Mesendoderm (in vitro differentiated cells): ENCODE data around the gene RBM10.

Source experiments
- DNase-seq: peaks from one replicate; pipeline ENCODE4 v3.0.0; 2013
- H2AK5ac ChIP-seq: 2 replicates; pipeline ENCODE4 v1.6.1; 2013; ENCODE audit warnings: low read length, inconsistent platforms
- H2BK120ac ChIP-seq: 2 replicates; pipeline ENCODE4 v1.6.1; 2013; ENCODE audit warnings: low read depth, mild to moderate bottlenecking, low read length, moderate library complexity, mixed read lengths
- H2BK15ac ChIP-seq: replicated peaks from 2 replicates; pipeline ENCODE4 v1.6.1; 2013; ENCODE audit warnings: low read depth, mild to moderate bottlenecking, moderate library complexity
- H2BK5ac ChIP-seq: 2 replicates; pipeline ENCODE4 v1.6.1; 2013; ENCODE audit warnings: low read length, inconsistent platforms
- H3K18ac ChIP-seq: 2 replicates; pipeline ENCODE4 v1.6.1; 2013; ENCODE audit warnings: mild to moderate bottlenecking, low read length, mixed read lengths
- H3K23ac ChIP-seq: one replicate; pipeline ENCODE4 v1.6.1; 2013; ENCODE audit warnings: low read length
- H3K27ac ChIP-seq: 2 replicates; pipeline ENCODE4 v1.5.1; 2013; ENCODE audit warnings: low read depth, mild to moderate bottlenecking, inconsistent platforms, low read length, moderate library complexity
- H3K27me3 ChIP-seq: 2 replicates; pipeline ENCODE4 v1.6.1; 2013; ENCODE audit warnings: low read length, control low read depth, mild to moderate bottlenecking, inconsistent platforms; ENCODE audit not compliant: insufficient read depth, poor library complexity
- H3K36me3 ChIP-seq: 2 replicates; pipeline ENCODE4 v1.6.1; 2013; ENCODE audit warnings: low read length, inconsistent platforms; ENCODE audit not compliant: control insufficient read depth, insufficient read depth
- H3K4ac ChIP-seq: one replicate; pipeline ENCODE4 v1.6.1; 2013; ENCODE audit warnings: low read depth, mild to moderate bottlenecking, low read length, moderate library complexity
- H3K4me1 ChIP-seq: 2 replicates; pipeline ENCODE4 v1.6.1; 2013; ENCODE audit warnings: low read depth, low read length, inconsistent platforms; ENCODE audit not compliant: control insufficient read depth
- H3K4me2 ChIP-seq: 2 replicates; pipeline ENCODE4 v1.6.1; 2013; ENCODE audit warnings: low read length
- H3K4me3 ChIP-seq: 2 replicates; pipeline ENCODE4 v1.5.1; 2013; ENCODE audit warnings: mild to moderate bottlenecking, low read length
- H3K56ac ChIP-seq: one replicate; pipeline ENCODE4 v1.6.1; 2013; ENCODE audit warnings: low read length
- H3K79me1 ChIP-seq: 2 replicates; pipeline ENCODE4 v1.6.1; 2013; ENCODE audit warnings: low read length, inconsistent platforms
- H3K79me2 ChIP-seq: 2 replicates; pipeline ENCODE4 v1.6.1; 2013; ENCODE audit warnings: mild to moderate bottlenecking, low read length; ENCODE audit not compliant: control insufficient read depth, insufficient read depth
- H3K9ac ChIP-seq: 2 replicates; pipeline ENCODE4 v1.6.1; 2013; ENCODE audit warnings: low read length, inconsistent platforms
- H4K5ac ChIP-seq: one replicate; pipeline ENCODE4 v1.6.1; 2013; ENCODE audit warnings: low read length
- H4K8ac ChIP-seq: one replicate; pipeline ENCODE4 v1.6.1; 2013; ENCODE audit warnings: low read depth, mild to moderate bottlenecking, control low read depth, low read length, moderate library complexity
- WGBS: extraction: QIAGEN DNeasy Blood & Tissue Kit; methylation state at CpG from one replicate; pipeline ENCODE4 v1.1.7; 2013; ENCODE audit warnings: low lambda C conversion rate, missing lambda C conversion rate; ENCODE audit not compliant: insufficient coverage; ENCODE audit errors: extremely low coverage; 5-methylcytosine and 5-hydroxymethylcytosine counted together

RBM10 gene

DNA sequence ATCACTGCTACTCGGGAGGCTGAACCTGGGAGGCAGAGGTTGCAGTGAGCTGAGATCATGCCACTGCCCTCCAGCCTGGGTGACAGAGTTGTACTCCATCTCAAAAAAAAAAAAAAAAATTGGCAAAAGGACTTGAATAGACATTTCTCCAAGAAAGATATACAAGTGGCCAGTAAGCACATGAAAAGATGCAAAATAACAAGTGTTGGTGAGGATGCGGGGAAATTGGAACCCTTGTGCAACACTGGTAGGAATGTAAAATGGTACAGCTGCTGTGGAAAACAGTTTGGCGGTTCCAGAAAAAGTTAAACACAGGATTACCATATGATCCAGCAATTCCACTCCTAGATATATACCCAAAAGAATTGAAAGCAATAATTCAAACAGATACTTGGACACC lies 19.4 kb downstream of the RBM10 start:
- Histone ChIP-seq H2BK120ac (no peak overlapping the region), H4K5ac (no peak overlapping the region), H3K79me1 (no peaks in the 10 kb centered on the region), H3K36me3 (no peaks in the 10 kb centered on the region), H3K23ac (no peak overlapping the region), H2AK5ac (no peak overlapping the region), H3K56ac (no peak overlapping the region), H3K4me2 (no peak overlapping the region), H3K79me2 (no peaks in the 10 kb centered on the region), H3K4me1 (no peaks in the 10 kb centered on the region), H2BK15ac (no peak overlapping the region), H3K4me3 (no peak overlapping the region), H3K27me3 (no peaks in the 10 kb centered on the region), H2BK5ac (no peak overlapping the region), H3K4ac (no peak overlapping the region), H3K27ac (no peak overlapping the region), H3K18ac (no peak overlapping the region), H4K8ac (no peak overlapping the region), H3K9ac (no peak overlapping the region)
- no peak for DNase-seq
- no CpG with 5 or more reads among the region's 3 CpGs for WGBS

DNA sequence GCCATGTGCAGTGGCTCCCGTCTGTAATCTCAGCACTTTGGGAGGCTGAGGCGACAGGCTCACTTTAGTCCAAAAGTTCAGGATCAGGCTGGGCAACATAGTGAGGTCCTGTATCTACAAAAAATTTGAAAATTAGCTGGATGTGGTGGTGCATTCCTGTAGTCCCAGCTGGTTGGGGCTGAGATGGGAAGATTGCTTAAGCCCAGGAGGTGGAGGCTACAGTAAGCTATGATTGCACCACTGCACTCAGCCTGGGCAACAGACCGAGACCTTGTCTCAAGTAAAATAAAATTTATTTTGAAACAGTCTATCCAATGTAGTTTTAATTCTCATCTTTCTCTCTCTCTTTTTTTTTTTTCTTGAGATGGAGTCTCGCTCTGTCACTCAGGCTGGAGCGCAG lies 21.1 kb downstream of the RBM10 start:
- Histone ChIP-seq H3K4me3 (no peak overlapping the region), H3K4me2 (no peak overlapping the region), H3K27ac (no peak overlapping the region), H2BK120ac (no peak overlapping the region), H2AK5ac (no peak overlapping the region), H2BK5ac (no peak overlapping the region), H3K79me2 (no peaks in the 10 kb centered on the region), H3K36me3 (no peaks in the 10 kb centered on the region), H2BK15ac (no peak overlapping the region), H4K8ac (no peak overlapping the region), H3K56ac (no peak overlapping the region), H3K18ac (no peak overlapping the region), H3K27me3 (no peaks in the 10 kb centered on the region), H3K9ac (no peak overlapping the region), H3K79me1 (no peaks in the 10 kb centered on the region), H3K4me1 (no peaks in the 10 kb centered on the region), H3K4ac (no peak overlapping the region), H3K23ac (no peak overlapping the region), H4K5ac (no peak overlapping the region)
- DNase-seq, result no peak
- no CpG with 5 or more reads among the region's 5 CpGs for WGBS

DNA sequence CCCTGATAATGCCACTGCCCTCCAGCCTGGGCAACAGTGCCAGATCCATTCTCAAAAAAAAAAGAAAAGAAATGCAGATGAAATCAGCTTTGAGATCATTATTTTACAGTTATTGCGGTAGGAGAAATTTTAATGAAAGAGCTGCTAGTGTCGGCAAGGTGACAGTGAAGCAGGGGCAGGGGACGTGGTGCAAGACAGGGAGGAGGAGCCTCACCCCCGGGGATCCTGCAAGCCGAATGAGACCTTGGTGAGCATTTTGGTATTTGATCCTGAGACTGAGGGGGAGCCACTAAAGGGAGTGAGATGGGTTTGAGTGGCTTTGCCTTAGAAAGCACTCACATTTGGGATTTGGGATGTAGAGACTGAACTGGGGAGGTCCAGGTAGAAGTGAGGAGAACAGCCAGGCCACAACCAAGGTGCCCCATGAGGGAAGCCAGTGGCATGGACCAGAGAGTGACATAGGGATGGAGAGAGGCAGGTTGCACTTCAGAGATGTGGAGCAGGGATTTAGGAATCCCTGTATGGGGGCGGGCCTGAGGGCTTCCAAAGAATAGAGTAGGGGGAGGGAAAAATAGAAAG lies 23.6 kb downstream of the RBM10 start:
- no peak overlapping the region for H3K18ac ChIP-seq
- H3K79me1 ChIP-seq, result no peaks in the 10 kb centered on the region
- WGBS, result no CpG with 5 or more reads among the region's 6 CpGs
- no peak overlapping the region for H3K4me2 ChIP-seq
- H3K4me1 ChIP-seq, result no peaks in the 10 kb centered on the region
- H3K27ac ChIP-seq, result no peak overlapping the region
- H3K79me2 ChIP-seq, result no peaks in the 10 kb centered on the region
- H3K23ac ChIP-seq, result no peak overlapping the region
- no peak overlapping the region for H2BK15ac ChIP-seq
- no peak overlapping the region for H4K5ac ChIP-seq
- no peak overlapping the region for H3K4ac ChIP-seq
- H2BK120ac ChIP-seq, result no peak overlapping the region
- no peak overlapping the region for H2AK5ac ChIP-seq
- no peak overlapping the region for H3K9ac ChIP-seq
- H2BK5ac ChIP-seq, result no peak overlapping the region
- H3K27me3 ChIP-seq, result no peaks in the 10 kb centered on the region
- no peak overlapping the region for H3K56ac ChIP-seq
- no peak overlapping the region for H4K8ac ChIP-seq
- H3K36me3 ChIP-seq, result no peaks in the 10 kb centered on the region
- H3K4me3 ChIP-seq, result no peak overlapping the region
- no peak for DNase-seq

DNA sequence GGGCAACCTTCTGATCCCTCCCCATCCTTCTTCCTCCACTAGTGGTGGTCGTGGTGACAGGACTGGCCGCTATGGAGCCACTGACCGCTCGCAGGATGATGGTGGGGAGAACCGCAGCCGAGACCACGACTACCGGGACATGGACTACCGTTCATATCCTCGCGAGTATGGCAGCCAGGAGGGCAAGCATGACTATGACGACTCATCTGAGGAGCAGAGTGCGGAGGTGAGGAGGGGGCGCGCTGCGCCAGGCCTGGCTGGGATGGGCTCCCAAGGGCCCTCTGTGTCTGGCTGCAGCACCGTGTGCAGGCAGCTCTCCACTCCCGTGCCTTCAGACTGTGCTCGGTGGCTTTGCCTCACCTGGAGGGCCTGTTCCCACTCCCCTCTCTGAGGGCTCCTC lies 24.3 kb downstream of the RBM10 start:
- H3K27ac ChIP-seq, result no peak overlapping the region
- no peak overlapping the region for H3K4me2 ChIP-seq
- no peaks in the 10 kb centered on the region for H3K4me1 ChIP-seq
- H2BK15ac ChIP-seq, result no peak overlapping the region
- no CpG with 5 or more reads among the region's 19 CpGs for WGBS
- H3K79me2 ChIP-seq, result no peaks in the 10 kb centered on the region
- no peak overlapping the region for H3K4ac ChIP-seq
- no peak overlapping the region for H3K18ac ChIP-seq
- DNase-seq, result no peak
- no peak overlapping the region for H3K9ac ChIP-seq
- H3K23ac ChIP-seq, result no peak overlapping the region
- H3K27me3 ChIP-seq, result no peaks in the 10 kb centered on the region
- no peaks in the 10 kb centered on the region for H3K79me1 ChIP-seq
- no peak overlapping the region for H4K5ac ChIP-seq
- H3K36me3 ChIP-seq, result no peaks in the 10 kb centered on the region
- no peak overlapping the region for H3K56ac ChIP-seq
- H2BK5ac ChIP-seq, result no peak overlapping the region
- no peak overlapping the region for H4K8ac ChIP-seq
- H3K4me3 ChIP-seq, result no peak overlapping the region
- H2AK5ac ChIP-seq, result no peak overlapping the region
- H2BK120ac ChIP-seq, result no peak overlapping the region

DNA sequence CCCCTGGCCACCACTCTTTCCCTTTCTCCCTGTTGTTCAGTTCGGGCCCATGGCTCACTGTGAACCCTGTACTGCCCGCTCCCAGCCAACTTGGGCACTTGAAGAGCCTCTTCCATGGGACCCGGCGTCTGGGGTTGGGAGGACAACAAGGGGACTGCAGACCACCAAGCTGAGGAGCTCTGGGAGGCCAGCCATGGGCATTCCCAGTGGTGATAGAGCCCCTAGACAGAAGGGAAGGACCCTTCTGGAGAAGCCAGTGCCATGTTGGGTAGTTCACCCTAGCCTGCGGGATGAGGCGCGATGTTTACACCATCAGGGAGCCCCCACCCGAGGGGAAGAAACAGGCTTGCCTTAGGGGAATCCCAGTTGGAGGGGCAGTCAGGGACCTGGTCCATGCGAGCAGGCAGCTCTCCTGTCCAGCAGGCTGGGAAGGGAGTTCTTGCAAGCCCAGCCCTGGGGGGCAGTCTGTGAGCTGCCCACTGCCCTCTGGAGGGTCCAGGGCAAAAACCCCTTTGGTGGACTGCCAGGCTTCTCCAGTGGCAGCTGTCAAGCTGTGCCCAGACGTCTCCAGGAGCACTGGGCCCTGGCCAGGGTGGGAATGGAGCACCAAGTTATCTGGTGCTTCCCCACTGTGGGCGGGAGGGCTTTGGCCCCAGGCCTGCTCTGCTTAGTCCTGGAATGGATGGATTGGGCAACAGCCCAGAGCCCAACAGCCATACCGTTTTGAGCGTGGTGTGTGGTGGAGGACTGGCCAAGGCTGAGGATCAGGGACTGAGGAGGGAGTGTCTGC lies 24.9 kb downstream of the RBM10 start:
- Histone ChIP-seq H4K8ac (no peak overlapping the region), H3K56ac (no peak overlapping the region), H3K18ac (no peak overlapping the region), H2BK120ac (no peak overlapping the region), H3K9ac (no peak overlapping the region), H3K4me3 (no peak overlapping the region), H3K79me1 (no peaks in the 10 kb centered on the region), H2BK15ac (no peak overlapping the region), H2AK5ac (no peak overlapping the region), H3K79me2 (no peaks in the 10 kb centered on the region), H4K5ac (no peak overlapping the region), H3K27me3 (no peaks in the 10 kb centered on the region), H3K36me3 (no peaks in the 10 kb centered on the region), H2BK5ac (no peak overlapping the region), H3K23ac (no peak overlapping the region), H3K4me1 (no peaks in the 10 kb centered on the region), H3K4ac (no peak overlapping the region), H3K4me2 (no peak overlapping the region), H3K27ac (no peak overlapping the region)
- WGBS, result no CpG with 5 or more reads among the region's 13 CpGs
- no peak for DNase-seq
